ENCODE results near the gene CAMTA1.

GRCh38 chr1:6796095-6796494 is 10.8 kb downstream of the CAMTA1 start:
- TF ChIP-seq, protein P1, sequence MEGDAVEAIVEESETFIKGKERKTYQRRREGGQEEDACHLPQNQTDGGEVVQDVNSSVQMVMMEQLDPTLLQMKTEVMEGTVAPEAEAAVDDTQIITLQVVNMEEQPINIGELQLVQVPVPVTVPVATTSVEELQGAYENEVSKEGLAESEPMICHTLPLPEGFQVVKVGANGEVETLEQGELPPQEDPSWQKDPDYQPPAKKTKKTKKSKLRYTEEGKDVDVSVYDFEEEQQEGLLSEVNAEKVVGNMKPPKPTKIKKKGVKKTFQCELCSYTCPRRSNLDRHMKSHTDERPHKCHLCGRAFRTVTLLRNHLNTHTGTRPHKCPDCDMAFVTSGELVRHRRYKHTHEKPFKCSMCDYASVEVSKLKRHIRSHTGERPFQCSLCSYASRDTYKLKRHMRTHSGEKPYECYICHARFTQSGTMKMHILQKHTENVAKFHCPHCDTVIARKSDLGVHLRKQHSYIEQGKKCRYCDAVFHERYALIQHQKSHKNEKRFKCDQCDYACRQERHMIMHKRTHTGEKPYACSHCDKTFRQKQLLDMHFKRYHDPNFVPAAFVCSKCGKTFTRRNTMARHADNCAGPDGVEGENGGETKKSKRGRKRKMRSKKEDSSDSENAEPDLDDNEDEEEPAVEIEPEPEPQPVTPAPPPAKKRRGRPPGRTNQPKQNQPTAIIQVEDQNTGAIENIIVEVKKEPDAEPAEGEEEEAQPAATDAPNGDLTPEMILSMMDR (IDR thresholded peaks at IDR 0.05; ENCODE audit: poor library complexity, severe bottlenecking), result no peak
- TF ChIP-seq EZH2 (IDR thresholded peaks at IDR 0.05; ENCODE audit: borderline replicate concordance, insufficient read depth, low read length, poor library complexity, severe bottlenecking), result no peak
- TF ChIP-seq POLR2AphosphoS5 (IDR thresholded peaks at IDR 0.05), result no peak
- no peak for TF ChIP-seq RAD21 (conservative IDR thresholded peaks at IDR 0.05)
- no peak for TF ChIP-seq EP300 (conservative IDR thresholded peaks at IDR 0.05; ENCODE audit: poor library complexity, severe bottlenecking)
- no peak for TF ChIP-seq SMC3 (conservative IDR thresholded peaks at IDR 0.05; ENCODE audit: poor library complexity)

Data from neural cell (in vitro differentiated cells).